GM18502 (cell line): ENCODE measurements around the gene VPS8.
"Not testable (repeated sequence)": the region's sequence is repeated elsewhere in the genome, so short reads cannot be mapped to it uniquely, and the experiment has no call there.

Experiments used
- ATAC-seq: cut with Tn5 transposase; IDR thresholded peaks from one replicate; pipeline ENCODE4 v1.9.1; 2021; ENCODE audit warnings: mild to moderate bottlenecking; ENCODE audit not compliant: unreplicated experiment, poor library complexity

The VPS8 gene

GRCh38 chr3:184908859-184909258 is 96.9 kb downstream of the VPS8 start:
- ATAC-seq, result no peak

GRCh38 chr3:184910664-184911063 is 98.7 kb downstream of the VPS8 start:
- no peak for ATAC-seq

GRCh38 chr3:184911570-184911969 is 99.6 kb downstream of the VPS8 start:
- no peak for ATAC-seq

- ATAC-seq, result no peak
Observed at GRCh38 chr3:184912163-184912562, 100.2 kb downstream of the VPS8 start.

- ATAC-seq, result no peak
Observed at GRCh38 chr3:184914628-184915027, 102.7 kb downstream of the VPS8 start.

- no peak for ATAC-seq
Observed at GRCh38 chr3:184918750-184919149, 106.8 kb downstream of the VPS8 start.

GRCh38 chr3:184919651-184920050 is 107.7 kb downstream of the VPS8 start:
- no peak for ATAC-seq

- ATAC-seq, result no peak
Observed at GRCh38 chr3:184924547-184924946, 112.6 kb downstream of the VPS8 start.

GRCh38 chr3:184927796-184928315 is 115.9 kb downstream of the VPS8 start:
- ATAC-seq, result no peak

- no peak for ATAC-seq
Observed at GRCh38 chr3:184932777-184933176, 120.8 kb downstream of the VPS8 start.

GRCh38 chr3:184937611-184938010 is 125.6 kb downstream of the VPS8 start:
- no peak for ATAC-seq

- no peak for ATAC-seq
Observed at GRCh38 chr3:184941408-184941807, 129.4 kb downstream of the VPS8 start.

- ATAC-seq, result no peak
Observed at GRCh38 chr3:184942735-184943134, 130.8 kb downstream of the VPS8 start.

GRCh38 chr3:184944241-184944640 is 132.3 kb downstream of the VPS8 start:
- no peak for ATAC-seq

GRCh38 chr3:184945886-184946625 is 134.1 kb downstream of the VPS8 start:
- ATAC-seq, result no peak

GRCh38 chr3:184946917-184947316 is 135.0 kb downstream of the VPS8 start:
- ATAC-seq, result no peak

GRCh38 chr3:184949251-184949965 is 137.4 kb downstream of the VPS8 start:
- no peak for ATAC-seq

GRCh38 chr3:184950816-184951215 is 138.8 kb downstream of the VPS8 start:
- not testable (repeated sequence) for ATAC-seq

GRCh38 chr3:184952671-184953070 is 140.7 kb downstream of the VPS8 start:
- no peak for ATAC-seq

GRCh38 chr3:184953401-184953800 is 141.4 kb downstream of the VPS8 start:
- no peak for ATAC-seq

GRCh38 chr3:184954251-184954650 is 142.3 kb downstream of the VPS8 start:
- no peak for ATAC-seq

GRCh38 chr3:184954851-184955250 is 142.9 kb downstream of the VPS8 start:
- ATAC-seq, result not testable (repeated sequence)
